Right kidney (tissue), 1 donor: ENCODE data around the gene ZMAT3.
"Not testable (repeated sequence)": the region's sequence is repeated elsewhere in the genome, so short reads cannot be mapped to it uniquely, and the experiment has no call there.

Experiments
- DNase-seq: peaks from one replicate; pipeline ENCODE4 v3.0.0-alpha.2; 2016

The ZMAT3 gene

DNA sequence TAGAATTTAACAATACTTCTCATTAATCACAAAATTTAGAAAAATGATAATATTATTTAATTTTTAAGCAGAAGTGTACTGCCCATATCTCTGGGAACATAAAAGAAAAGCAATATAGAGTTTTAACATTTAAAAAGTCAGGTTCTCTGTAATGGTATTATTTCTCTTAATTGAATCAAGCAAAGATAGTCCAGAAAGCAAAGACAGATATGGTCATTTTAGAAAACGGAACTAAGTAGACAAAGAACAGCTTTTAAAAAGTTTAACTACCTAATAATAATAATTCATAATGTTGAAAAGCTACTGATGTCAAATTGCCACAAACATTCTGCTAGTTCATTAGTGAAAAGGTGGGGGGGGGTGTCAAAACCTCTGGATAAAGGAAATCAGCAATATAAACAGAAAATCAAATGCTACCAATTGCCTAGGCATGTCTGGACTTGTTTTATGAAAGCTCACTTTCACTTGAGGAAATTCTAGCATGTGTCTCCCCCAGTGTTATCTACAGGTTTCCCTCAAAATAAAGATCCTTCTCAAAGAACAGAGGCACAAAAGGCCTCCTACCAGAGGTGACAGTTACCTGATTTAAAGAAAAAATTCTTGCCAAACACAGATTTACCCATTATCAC lies 1.7 kb downstream of the ZMAT3 start:
- DNase-seq = no peak

DNA sequence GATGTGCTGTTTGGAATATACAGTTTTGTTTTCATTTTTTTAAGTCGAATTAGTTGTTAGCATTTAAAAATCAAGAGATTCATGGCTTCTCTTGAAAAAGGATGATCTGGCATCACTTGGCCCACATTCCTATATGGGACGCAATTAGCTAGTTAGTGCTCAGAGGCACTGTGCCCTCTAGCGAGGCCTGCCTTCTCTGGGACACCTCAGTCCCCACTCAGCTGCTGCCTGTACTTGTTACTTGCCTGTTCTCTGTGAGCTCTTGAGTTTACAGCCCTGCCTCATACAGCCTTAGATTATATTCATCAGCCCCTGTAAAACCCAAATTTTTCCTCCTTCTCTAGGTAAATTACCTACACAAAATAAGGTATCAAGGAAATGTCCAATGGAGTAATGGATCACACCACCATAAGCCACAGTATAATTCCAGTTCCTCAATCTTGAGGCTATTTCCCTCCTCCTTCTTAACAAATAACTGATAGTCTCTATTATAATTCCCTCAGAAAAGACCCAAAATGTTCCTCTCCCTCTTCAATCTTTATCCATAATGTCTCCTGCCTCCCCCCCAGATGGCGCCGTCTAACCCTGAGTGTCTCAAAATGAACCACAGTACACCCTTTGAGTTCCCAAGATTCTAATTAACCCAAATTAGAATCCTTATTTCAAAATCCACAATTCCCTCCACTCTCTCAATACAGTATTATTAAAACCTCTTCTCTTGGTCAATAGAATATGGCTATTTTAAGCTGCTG lies 2.7 kb downstream of the ZMAT3 start:
- DNase-seq = no peak

DNA sequence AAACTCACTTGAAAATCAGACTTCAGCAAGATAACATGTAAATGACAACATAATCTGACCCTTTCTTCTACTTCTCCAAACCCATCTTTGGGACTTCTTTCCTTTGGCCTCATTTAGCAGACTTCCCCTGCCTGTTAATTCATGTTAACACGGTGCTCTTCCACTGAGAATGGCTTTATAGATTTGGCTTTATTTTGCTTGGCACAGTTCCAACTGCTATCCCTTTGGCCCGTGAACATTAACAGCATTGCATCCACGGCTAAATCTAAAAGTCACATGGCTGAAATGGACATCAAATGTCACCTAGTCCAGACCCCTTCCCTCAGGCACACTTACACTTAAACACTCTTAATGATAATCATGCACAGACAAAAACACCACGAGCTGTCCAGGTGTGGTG lies 3.8 kb downstream of the ZMAT3 start:
- DNase-seq = no peak

DNA sequence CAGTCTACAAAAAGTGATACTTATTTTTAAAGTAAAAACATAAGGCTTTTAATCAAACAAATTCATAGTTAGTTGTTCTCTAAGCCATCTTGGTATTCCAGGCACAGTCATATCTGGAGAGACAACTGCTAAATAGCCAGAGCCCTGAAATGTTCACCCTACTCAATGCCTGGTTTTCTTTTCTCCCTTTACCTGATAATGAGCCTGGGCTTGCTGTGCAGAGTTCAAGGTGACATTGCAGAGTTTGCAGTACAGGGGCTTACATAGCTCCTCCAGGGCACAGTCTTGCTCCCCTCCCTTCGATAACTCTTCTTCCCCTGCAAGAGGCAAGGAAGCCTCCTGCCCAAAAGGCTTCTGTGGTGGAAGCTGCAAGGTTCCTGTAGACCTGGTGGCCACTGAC lies 4.3 kb downstream of the ZMAT3 start:
- DNase-seq = no peak

DNA sequence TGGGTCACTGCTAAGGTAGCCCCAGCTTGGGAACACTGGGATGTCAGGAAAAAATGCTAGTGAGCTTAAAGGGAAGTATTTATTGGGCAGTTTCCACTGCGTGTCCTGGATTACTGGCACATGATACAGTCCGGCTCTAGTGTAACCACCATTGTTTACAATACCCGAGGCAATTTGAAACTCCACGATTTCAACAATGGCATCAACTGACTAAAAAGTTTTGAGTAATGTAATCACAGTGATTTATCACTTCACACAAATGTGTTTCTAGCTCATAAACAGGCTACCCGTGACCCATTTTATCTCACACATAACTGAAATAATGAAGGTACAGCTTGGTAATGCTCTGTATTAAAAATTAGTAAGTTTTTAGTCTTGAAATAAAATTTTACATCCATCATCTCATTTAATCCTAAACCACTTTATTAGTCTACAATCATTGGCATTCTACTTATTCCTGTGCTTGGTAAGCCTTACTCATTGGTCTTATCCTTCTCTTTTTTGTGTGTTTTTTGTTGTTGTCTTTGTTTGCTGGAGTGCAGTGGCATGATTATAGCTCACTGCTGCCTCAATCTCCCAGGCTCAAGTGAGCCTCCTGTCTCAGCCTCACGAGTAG lies 7.6 kb downstream of the ZMAT3 start:
- no peak for DNase-seq

DNA sequence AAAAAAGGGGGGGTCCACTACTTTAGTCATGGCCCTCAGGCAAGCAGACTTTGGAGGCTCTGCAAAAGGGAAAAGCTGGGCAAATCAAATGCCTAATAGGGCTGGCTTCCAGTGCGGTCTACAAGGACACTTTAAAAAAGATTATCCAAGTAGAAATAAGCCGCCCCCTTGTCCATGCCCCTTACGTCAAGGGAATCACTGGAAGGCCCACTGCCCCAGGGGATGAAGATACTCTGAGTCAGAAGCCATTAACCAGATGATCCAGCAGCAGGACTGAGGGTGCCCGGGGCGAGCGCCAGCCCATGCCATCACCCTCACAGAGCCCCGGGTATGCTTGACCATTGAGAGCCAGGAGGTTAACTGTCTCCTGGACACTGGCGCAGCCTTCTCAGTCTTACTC lies 15.3 kb downstream of the ZMAT3 start:
- no peak for DNase-seq

DNA sequence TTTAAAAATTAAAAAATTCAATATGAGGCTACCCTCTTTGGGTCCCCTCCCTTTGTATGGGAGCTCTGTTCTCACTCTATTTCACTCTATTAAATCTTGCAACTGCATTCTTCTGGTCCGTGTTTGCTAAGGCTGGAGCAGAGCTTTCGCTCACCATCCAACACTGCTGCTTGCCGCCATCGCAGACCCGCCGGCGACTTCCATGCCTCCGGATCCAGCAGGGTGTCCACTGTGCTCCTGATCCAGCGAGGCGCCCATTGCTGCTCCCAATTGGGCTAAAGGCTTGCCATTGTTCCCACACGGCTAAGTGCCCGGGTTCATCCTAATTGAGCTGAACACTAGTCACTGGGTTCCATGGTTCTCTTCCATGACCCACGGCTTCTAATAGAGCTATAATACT lies 17.0 kb downstream of the ZMAT3 start:
- not testable (repeated sequence) for DNase-seq

DNA sequence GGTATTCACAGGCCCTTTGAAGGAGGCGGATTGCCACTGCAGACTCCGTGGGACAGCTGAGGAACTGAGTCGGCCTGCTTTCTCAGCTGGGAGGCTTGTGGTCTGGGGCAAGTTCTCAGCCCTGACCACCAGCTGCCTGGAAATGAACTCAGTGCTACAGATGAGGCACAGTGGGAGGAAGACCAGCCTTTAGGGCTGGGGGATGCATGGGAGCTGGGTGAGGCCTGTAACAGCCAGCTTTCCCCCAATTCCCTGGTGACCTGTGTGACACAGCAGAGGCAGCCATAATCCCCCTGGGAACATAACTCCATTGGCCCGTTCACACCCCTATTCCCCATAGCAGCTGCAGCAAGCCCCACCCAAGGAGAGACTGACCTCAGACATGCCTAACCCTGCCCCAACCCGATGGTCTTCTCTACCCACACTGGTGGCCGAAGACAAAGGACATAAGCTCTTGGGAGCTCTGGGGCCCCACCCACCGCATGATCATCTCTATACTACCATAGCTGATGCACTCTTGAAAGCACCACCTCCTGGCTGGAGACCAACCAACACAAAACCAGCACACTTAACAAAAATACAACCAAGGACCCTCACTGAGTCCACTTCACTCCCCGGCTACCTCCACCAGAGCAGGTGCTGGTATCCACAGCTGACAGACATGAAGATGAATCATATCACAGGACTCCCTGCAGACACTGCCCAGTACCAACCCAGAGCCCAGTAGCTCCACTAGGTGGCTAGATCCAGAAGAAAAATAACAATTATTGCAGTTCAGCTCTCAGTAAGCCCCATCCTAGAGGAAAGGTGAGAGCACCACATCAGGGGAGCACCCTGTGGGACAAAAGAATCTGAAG lies 24.9 kb downstream of the ZMAT3 start:
- DNase-seq = no peak

DNA sequence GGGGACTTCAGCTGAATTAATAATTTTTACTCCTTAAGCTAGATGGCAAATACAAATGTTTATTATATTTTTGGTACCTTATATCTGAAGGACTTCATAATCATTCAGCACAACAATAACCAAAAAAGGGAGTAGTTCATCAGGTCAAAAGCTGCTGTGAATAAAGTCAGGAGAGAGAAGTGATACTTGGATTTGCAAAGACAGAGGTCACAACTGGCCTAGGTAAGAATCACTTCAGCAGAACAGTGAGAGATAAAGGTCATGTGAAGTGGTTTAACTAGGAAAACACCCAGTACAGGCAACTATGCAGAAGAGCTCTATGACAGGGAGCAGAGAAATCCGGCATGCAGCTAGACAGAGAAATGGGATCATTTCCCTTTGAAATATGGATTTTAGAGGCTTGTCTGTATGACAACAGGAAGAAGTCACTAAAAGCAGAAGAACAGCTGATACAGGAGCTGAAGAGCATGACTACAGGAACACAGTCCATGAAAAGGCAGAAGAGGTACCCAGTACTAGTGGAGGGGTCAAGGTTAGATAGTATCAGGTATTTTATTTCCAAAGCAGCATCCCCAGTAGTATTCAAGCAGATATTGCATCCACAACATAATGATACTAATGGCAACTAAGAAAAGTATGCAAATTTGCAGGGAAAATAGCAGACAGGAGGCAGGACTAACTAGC lies 25.7 kb downstream of the ZMAT3 start:
- no peak for DNase-seq

DNA sequence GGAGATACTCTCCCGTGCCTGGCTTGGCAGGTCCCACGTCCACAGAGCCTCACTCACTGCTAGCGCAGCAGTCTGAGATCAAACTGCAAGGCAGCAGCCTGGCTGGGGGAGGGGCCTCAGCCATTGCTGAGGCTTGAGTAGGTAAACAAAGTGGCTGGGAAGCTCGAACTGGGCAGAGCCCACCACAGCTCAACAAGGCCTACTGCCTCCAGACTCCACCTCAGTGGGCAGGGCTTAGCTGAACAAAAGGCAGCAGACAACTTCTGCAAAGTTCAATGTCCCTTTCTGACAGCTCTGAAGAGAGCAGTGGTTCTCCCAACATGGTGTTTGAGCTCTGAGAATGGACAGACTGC lies 32.7 kb downstream of the ZMAT3 start:
- DNase-seq = not testable (repeated sequence)

DNA sequence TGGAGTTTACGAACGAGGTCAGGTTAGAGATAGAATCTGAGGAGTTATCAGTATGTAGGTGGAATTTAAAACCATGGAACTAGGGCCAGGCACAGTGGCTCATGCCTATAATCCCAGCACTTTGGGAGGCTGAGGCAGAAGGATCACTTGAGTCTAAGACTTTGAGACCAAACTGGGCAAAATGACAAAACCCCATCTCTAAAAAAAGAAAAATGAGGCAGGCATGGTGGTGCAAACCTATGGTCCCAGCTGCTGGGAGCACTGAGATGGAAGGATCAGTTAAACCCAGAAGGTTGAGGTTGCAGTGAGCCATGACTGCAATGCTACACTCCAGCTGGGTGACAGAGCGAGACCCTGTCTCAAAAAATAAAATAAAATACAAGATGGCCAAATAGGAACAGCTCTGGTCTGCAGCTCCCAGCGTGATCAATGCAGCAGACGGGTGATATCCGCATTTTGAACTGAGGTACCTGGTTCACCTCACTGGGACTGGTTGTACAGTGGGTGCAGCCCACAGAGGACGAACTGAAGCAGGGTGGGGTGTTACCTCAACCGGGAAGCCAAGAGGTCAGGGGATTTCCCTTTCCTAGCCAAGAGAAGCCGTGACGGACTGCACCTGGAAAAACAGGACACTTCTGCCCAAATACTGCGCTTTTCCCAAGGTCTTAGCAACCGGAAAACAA lies 33.3 kb downstream of the ZMAT3 start:
- no peak for DNase-seq

DNA sequence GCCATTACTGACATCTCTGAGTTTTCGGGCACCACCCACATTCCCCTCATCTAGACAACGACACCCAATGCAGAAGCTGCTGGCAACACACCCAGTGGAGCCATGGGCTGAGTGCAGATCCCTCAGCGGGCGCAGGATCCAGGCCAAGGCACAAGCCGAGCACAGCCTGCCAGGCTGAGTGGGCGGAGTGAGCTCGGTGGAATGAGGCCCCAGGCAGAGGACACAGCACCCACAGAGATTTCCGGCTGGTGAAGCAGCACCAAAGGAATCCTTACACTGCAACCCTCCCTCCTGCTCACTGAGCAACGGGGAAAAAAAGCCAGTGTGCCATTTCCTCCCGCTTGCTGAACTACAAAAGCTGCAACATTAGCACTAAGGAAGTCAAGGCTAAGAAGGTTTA lies 34.3 kb downstream of the ZMAT3 start:
- no peak for DNase-seq

DNA sequence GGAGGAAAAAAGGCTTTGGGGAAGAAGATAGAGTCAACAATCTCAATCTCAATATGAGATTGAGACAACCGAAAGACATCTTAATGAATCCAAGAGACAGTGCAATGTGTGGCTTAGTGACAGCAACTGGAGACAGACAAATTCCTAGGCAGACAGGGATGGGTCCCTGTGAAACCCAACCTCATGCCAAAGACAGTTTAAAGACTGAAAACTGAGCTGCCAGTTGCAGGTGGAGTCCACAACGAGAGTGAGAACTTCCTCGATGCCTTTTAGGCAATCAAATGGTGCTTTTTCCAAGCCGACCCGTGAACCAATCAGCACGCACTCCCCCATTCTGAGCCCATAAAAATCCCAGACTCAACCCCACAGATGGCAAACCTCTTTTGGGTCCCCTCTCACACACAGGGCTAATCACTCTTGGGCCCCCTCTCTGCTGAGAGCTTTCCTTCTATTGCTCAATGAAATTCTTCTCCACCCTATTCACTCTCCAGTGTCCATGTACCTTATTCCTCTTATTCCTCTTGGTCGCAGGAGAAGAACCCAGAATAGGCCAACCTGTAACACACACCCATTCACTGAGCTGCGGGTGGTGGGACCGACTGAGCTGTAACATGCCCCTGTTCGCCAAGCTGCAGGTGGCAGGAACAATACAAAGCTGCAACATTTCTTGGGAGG lies 34.8 kb downstream of the ZMAT3 start:
- DNase-seq = no peak

DNA sequence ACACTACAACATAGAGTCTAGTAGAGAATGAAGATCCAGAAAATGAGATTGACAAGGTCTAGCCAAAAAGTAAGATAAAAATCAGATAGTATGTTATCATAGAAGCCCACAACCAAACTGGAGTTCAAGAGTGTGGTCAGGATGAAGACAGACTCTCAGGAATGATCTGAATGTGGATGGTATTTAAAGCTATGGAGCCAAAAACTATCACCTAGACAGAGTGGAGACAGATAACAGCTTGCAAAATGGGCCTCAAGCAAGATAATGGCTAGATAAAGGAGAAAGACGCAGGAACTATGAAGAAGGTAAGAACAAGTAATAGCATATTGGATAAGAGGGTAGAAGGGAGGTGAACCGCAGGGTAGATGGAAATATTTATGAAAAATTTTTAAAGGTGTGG lies 35.4 kb downstream of the ZMAT3 start:
- no peak for DNase-seq

DNA sequence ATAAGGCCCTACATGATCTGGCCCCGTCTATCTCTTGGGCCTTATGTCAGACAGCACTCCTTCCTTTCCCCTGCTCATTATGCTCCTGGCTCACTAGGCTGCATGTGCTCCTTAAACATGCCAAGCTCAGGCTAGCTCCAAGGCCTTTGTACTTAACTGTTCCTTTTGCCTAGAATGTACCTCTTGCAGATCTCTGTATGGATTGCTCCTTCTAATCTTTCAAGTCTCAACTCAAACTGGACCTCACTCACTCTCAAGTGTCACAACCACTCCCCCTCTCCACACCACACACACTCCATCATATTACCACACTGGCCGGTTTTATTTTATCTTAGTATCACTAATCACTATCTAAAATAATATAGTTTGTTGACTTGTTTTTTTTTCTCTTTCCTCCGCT lies 36.4 kb downstream of the ZMAT3 start:
- DNase-seq = no peak

DNA sequence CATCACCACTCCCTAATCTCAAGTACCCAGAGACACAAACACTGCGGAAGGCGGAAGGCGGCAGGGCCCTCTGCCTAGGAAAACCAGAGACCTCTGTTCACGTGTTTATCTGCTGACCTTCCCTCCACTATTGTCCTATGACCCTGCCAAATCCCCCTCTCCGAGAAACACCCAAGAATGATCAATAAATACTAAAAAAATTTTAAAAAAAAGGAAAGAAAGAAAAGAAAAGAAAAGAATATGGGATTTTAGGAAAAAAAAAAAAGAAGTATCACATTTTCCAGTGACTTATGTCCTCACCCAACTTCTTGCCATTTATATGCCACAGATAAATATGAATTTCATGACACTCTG lies 38.3 kb downstream of the ZMAT3 start:
- not testable (repeated sequence) for DNase-seq

DNA sequence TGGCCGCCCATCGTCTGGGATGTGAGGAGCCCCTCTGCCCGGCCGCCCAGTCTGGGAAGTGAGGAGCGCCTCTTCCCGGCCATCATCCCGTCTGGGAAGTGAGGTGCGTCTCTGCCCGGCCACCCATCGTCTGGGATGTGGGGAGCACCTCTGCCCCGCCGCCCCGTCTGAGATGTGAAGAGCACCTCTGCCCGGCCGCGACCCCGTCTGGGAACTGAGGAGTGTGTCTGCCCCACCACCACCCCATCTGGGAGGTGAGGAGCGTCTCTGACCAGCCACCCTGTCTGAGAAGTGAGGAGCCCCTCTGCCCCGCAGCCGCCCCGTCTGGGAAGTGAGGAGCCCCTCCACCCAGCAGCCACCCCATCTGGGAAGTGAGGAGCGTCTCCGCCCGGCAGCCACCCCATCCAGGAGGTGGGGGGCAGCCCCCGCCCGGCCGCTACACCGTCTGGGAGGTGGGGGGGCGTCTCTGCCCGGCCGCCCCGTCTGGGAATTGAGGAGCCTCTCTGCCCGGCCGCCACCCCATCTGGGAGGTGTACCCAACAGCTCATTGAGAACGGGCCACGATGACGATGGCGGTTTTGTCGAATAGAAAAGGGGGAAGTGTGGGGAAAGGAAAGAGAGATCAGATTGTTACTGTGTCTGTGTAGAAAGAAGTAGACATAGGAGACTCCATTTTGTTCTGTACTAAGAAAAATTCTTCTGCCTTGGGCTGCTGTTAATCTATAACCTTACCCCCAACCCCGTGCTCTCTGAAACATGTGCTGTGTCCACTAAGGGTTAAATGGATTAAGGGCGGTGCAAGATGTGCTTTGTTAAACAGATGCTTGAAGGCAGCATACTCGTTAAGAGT lies 38.9 kb downstream of the ZMAT3 start:
- DNase-seq = not testable (repeated sequence)

DNA sequence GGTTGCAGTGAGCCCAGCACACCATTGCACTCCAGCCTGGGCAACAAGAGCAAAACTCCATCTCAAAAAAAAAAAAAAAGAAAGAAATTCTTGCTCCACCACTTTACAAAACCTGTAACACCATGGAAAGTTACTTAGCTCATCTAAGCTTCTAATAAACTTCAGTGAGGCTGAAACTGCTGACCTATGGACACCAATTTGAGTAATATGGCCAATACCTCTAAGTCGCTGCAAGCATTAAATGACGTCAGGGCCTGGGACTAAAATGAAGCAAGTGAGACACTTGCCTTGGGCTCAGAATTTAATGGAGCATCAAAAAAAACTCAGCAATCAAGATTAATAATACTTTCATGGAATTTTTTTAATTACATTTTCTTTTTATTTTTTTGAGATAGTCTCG lies 42.5 kb downstream of the ZMAT3 start:
- no peak for DNase-seq

DNA sequence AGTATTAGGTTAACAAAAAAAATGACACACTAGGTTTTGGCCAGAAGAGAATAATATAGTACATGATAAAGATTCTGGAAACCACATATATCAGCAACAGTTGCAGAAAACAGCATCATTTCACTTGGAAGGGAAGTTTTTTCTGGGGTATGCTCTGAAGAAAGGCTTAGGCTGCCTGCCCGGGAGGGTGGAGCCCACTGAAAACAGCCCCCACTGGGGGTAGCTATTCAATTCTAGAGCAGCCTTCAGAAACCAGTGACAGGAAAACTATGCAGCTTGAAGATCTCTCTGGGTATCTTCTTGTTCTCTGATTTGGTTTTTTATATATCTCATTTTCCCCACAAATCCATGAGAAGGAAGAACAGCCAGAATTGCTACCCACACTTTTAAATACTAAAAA lies 43.2 kb downstream of the ZMAT3 start:
- DNase-seq = no peak

DNA sequence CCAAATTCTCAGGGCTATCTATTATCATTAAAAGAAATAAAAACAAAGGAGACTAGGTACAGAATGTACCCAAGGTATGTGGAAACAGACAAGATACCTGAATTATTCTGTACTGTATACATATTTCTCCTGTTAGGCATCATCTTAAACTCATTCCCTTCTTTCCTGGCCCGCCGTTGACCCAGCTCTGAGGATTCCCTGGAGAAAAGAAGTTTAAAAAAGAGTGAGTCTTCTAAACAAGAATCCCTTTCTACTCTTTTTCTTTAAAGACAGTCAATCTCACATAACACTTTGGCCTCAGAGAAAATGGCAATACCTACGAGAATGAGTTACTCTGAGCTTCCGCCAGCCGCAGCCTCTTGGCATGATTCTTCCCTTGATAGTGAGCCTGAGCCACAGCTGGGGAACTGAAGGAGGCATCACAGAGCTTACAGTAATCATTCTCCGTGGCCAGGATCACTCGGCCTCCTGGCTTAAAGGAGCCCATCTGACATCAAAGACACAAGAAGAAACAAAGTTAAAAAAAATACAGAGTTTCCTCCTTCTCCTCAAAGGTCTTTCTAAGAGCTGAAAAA lies 44.2 kb downstream of the ZMAT3 start:
- no peak for DNase-seq
